AG09319 (cell line): ENCODE data around the gene PC.

Source experiments
- DNase-seq: peaks from one replicate; pipeline ENCODE4 v3.0.0-alpha.2; 2010; ENCODE audit warnings: low read depth; ENCODE audit errors: extremely low read depth
- CTCF ChIP-seq: IDR thresholded peaks from 2 replicates; pipeline ENCODE4 v1.5.1; 2011; ENCODE audit warnings: low read depth, mild to moderate bottlenecking, inconsistent platforms, low read length, moderate library complexity

PC gene

GRCh38 chr11:66863428-66864125 lies 94.6 kb downstream of the PC start:
- DNase-seq: no peak

GRCh38 chr11:66862559-66863037 lies 95.6 kb downstream of the PC start:
- DNase-seq: no peak
- TF ChIP-seq CTCF: no peak

More at GRCh38 chr11:66863428-66864125, 94.6 kb downstream of the PC start:
- TF ChIP-seq CTCF: no peak

- TF ChIP-seq CTCF: no peak
- DNase-seq: no peak
Observed at GRCh38 chr11:66861774-66862558, 96.2 kb downstream of the PC start.

- no peak for DNase-seq
- no peak for TF ChIP-seq CTCF
Observed at GRCh38 chr11:66861038-66861773, 97.0 kb downstream of the PC start.

GRCh38 chr11:66860449-66860831 lies 97.7 kb downstream of the PC start:
- no peak for DNase-seq
- no peak for TF ChIP-seq CTCF

GRCh38 chr11:66859686-66860448 lies 98.3 kb downstream of the PC start:
- DNase-seq: no peak
- no peak for TF ChIP-seq CTCF
